Measurements from ENCODE around the gene TM4SF1.
"Not testable (repeated sequence)": the region's sequence is repeated elsewhere in the genome, so short reads cannot be mapped to it uniquely, and the experiment has no call there.

The TM4SF1 gene

GRCh38 chr3:149393345-149394160, 16.1 kb upstream of the TM4SF1 start:
- peak; percentile 28 for DNase-seq

- DNase-seq = no peak
Observed at GRCh38 chr3:149391960-149392359, 14.5 kb upstream of the TM4SF1 start.

- DNase-seq = no peak
Observed at GRCh38 chr3:149390772-149391212, 13.3 kb upstream of the TM4SF1 start.

GRCh38 chr3:149390294-149390693, 12.8 kb upstream of the TM4SF1 start:
- DNase-seq = no peak

GRCh38 chr3:149388531-149389417, 11.3 kb upstream of the TM4SF1 start:
- DNase-seq = no peak

- no peak for DNase-seq
Observed at GRCh38 chr3:149388001-149388440, 10.6 kb upstream of the TM4SF1 start.

GRCh38 chr3:149386299-149386606, 8.8 kb upstream of the TM4SF1 start:
- DNase-seq = no peak

- no peak for DNase-seq
Observed at GRCh38 chr3:149385617-149386298, 8.3 kb upstream of the TM4SF1 start.

- no peak for DNase-seq
Observed at GRCh38 chr3:149384911-149385321, 7.5 kb upstream of the TM4SF1 start.

- no peak for DNase-seq
Observed at GRCh38 chr3:149384167-149384566, 6.7 kb upstream of the TM4SF1 start.

- DNase-seq = no peak
Observed at GRCh38 chr3:149383703-149384102, 6.3 kb upstream of the TM4SF1 start.

GRCh38 chr3:149382518-149382917, 5.1 kb upstream of the TM4SF1 start:
- no peak for DNase-seq

- DNase-seq = no peak
Observed at GRCh38 chr3:149382101-149382467, 4.6 kb upstream of the TM4SF1 start.

- no peak for DNase-seq
Observed at GRCh38 chr3:149381173-149382100, 4.0 kb upstream of the TM4SF1 start.

GRCh38 chr3:149380220-149380619, 2.8 kb upstream of the TM4SF1 start:
- not testable (repeated sequence) for DNase-seq

- no peak for DNase-seq
Observed at GRCh38 chr3:149378478-149379309, 1.2 kb upstream of the TM4SF1 start.

- no peak for DNase-seq
Observed at GRCh38 chr3:149376718-149377407, 586 bp downstream of the TM4SF1 start.

- no peak for DNase-seq
Observed at GRCh38 chr3:149375501-149376196, 1.8 kb downstream of the TM4SF1 start.

- no peak for DNase-seq
Observed at GRCh38 chr3:149374793-149375500, 2.5 kb downstream of the TM4SF1 start.

Measured in NCI-H1694 treated with DMSO at 0.1 percent for 48 hours (cell line).